ENCODE results near the gene PRR9.

Gene PRR9

DNA sequence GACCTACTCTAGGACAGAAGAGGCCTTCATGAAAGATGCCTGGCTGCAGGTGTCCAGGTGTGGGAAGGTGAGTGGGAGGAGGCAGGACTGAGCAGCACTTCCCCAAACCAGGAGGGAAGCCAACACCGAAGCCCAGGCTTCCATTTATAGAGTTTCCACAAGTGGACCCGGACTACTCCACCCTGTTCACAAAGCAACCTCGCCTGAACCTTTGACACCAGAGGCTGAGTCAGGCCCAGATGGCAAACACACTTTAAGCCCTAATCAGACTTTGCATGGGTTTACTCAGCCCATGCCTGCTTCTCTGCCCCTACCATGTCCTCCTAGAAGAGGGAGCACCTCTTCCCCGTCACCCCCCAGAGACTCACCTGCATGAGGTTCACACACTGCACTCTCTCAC, 14.0 kb downstream of the PRR9 start:
- no peak for DNase-seq

DNA sequence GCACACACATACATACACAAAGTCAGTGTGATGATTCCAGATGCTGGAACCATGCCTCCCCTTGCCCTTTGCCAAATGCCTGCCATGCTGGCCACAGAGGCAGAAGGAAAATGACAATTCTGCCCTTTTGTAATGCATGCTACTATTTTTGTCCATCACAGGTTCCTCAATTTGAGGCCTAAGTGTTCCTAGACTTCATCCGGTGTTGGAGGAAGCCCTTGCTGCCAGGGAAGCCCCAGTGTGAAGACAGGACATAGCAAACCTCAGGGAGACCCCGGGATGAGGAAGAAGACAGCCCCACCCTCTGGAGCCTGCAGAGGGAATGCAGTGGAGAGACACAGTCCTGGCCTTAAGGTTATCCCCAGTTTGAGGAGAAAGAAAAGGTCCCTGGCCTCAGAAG, 14.4 kb downstream of the PRR9 start:
- DNase-seq = no peak

DNA sequence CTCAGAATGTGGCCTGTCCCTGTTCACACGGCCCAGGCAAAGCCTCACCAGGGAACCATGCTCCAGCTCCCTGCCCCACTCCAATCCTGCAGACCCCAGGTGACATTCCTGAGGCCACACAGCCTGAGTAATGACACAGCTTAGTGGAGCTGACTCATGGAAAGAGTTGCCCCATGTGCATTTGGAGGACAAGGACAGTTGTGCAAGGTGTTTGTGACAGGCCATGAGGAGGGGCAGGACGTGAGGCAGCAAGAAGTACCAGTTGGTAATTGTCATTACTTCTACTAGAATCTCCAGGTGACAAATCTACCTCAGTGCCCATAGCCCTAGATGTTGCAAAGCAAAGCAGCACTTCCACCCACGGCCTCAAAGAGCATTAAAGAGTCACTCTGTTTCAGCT, 15.2 kb downstream of the PRR9 start:
- no peak for DNase-seq

DNA sequence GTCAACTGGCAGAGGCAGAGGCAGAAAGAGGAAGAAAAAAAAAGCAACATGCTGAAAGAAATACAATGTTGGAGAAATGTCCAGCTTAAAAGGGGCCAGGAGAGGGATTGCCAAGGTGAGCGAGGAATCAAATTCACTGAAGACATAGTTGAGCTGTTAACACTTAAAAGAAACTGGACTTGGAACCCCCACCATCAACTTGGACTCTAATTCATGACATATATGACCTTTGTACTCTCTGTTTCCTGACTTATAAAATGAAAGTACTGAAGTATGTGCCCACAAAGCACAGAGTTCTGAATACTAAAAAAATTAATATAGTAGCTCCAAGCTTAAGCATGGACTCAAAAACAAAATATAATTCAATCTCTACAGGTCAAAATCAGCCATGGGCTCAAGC, 16.1 kb downstream of the PRR9 start:
- no peak for DNase-seq

DNA sequence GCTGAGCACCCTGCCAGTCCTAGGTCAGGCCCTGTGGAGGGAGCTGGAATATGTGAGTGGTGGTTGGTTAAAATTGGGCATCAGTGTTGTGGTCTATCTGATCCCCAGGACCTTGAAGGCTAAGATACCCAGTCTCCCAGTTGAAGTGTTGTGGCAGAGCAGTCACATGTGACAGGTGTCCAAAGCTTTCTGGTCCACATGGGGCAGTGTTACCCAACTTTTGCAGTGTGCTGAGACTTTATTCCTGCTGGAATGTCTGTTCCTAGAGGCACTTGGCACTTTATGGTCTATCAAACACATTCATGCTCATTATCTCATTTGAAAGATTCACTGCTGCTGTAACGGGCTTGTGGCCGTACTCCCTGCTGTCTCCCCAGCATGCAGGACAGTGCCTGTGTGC, 21.1 kb downstream of the PRR9 start:
- DNase-seq = no peak

DNA sequence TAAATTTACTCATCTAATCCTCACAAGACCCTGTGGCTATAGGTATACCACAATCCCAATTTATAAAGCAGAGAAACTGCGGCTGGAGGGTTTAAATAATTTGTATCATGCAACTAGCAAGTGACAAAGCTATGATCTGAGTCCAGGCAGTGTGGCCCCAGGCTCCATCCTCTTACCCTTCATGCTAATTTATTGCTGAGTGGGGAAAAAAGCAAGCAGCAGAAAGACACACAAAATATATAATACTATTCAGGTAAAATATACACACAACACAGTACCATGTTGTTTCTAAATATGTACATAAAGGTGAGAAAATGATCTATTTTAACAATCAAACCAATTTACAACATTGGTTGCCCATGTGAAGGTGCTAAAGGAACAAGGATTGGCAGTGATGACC, 24.8 kb downstream of the PRR9 start:
- DNase-seq = no peak

DNA sequence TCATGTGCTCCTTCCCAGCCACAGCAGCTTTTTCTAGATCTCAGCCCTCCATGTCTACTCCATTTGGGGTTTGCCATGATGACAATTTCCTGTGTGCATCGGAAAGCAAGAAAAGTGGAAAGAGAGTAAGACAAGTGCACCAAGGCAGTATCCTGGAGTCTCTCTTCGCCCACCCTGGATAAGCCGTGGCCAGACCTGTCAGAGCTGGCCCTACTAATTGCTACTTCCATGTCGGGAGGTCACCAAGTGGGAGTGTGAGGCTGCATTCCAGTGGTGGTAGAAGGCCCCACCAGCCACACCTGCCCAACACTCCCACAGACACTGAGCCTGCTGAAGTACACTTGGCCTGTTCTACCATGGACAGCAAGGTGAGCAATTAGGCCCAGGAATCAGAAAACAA, 28.1 kb downstream of the PRR9 start:
- DNase-seq = no peak

DNA sequence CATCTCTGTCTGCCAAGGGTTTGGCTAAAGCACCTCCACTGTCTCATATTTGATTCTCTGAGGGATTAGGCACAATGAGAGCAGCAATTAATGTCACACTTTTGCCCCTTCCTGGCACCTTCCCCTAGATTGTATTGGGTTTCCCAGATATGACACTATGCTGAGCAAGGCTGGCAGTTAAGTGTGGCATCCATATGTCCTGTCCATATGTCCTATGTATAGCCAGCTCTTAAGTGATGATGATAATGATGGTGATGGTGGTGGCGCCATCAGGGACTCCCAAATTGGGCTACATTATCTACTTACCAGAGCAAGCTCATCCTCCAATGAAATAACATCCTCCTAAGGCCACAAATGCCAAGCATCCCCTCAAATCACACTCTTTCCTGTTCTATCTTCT, 28.6 kb downstream of the PRR9 start:
- DNase-seq = no peak

DNA sequence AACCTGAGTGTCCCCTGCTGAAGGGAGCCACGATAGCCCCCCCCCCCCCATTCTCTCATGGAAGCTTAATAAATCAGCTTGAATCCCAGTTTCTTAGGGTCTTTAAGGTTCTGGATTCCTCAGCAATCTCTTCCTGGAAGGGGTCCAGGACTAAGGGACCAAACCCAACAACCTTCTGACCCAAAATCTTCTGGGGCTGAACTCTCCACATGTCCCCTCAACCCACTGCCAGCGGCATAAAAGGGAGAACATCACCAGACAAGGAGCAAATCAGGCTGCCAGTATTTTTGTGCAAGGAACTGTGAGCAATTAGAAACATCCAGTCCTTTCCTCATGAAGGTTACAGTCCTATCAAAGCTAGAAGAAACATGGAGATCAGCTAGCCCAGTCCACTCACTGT, 29.4 kb downstream of the PRR9 start:
- no peak for DNase-seq

DNA sequence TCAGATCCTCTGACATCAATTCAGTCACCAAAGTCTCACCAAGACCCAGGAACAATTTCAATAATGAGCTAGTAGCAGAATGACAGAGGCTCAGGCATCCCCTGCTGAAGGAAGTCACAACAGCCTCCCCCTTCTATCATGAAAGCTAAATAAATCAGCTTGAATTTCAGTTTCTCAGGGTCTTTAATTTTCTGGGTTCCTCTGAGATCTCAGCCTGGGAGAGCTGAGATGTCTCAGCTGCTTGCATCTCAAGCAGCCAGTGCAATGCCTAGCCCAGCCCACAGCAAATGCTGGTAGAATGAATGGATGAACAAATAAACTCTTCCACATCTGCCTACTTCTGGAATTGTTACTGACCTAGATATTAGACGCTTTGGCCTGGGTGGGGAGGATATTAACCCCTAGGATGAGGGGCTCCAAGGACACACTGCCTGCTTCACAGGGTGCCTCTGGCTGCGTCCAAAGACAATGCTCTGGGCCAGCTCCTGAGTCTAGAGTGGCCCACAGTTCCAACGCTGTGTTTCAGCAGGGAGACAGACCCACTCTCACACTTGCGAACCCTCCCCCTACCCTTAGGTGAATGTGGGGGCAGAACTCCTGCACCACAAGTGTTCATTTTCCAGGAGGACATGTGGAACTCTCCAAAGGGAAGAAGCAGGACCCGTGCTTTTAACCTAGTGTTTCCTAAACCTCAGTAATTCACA, 30.9 kb downstream of the PRR9 start:
- no peak for DNase-seq

DNA sequence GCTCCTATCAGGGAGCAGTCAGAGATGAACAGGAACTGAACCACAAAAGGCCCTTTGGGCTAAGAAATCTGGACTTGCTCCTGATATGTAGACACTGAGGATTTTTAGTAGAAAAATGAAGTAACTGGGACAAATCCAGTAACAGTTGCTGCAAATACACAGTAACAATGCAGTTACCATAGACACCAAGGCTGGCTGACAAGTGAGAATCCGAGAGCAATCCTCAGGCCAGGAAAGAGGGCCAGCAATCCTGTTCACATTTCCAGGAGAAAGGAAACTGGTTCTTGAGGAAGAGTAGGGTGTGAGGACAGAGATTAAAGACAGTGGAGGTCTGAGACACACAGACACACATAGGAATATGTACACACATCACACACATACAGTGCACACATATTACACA, 32.8 kb downstream of the PRR9 start:
- DNase-seq = no peak

DNA sequence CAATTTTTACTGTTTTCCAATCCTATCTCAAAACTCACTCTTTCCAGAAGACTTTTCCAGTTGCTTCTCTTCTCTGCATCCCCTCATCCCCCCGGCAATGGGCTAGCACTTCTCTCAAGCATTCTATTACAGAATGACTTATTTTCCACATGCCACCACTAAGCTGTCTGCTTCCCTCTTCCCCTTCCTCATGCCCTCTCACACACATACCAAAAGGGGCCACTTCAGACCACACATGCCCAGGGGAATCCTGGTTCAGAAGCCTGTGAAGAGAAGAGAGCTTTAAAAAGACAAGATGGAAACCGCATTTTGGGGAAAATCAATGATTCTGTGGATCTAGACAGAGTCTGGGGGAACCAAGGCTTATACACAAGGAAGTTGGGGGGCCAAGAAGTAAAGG, 33.7 kb downstream of the PRR9 start:
- no peak for DNase-seq

DNA sequence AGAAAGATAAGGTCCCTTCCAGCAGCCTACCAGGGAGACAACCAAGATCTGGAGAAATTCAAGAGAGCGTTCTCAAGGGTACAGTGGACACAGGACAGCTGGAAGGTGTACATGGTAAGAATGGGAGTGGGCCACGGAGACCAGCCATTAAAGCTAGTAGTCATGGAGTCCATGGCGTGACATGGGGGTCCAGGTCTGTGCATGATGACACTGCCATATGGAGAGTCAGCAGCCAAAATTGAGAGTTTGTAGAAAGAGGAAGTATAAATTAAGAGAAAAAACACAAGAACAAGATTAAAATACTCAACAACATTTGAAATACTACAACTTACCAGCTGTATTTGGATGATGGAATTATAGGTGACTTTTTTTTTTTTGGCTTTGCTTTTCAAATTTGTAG, 34.2 kb downstream of the PRR9 start:
- no peak for DNase-seq

DNA sequence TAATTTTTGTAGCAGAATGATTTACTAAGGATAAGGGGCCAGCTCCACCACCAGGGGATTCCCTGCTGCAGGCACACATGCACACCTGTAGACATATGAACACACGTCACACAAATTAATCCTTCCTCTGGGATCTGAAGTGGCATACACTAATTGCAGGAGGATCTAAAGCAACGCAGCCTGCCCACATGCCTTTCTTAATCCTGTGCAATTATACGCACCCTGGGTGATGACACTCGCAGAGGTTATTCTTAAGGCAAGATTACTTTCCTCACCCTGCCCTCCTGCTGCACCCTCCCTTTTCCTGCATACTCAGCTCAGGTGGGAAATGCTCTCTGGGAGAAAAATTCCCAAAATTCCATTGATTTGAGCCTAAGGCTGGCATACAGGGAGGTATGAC, 34.6 kb downstream of the PRR9 start:
- DNase-seq = no peak

DNA sequence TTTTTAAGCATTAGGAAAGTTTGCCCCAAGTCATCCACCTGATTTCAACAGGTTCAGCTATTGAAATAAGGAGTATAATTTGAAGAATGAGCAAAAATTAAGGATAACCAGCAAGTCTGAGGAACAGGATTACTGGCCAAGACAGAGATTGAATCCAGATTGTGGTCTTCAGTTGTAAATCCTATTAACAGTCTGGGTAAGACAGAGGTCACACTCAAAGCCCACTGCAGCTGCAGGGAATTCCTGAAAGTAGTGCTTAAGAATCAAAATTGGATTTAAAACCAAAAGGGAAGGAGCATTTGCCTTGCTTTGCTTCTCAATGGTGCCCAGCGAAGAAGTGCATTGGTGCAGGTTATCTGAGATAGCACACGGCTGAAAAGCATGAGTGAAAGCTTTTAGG, 35.7 kb downstream of the PRR9 start:
- DNase-seq = no peak

DNA sequence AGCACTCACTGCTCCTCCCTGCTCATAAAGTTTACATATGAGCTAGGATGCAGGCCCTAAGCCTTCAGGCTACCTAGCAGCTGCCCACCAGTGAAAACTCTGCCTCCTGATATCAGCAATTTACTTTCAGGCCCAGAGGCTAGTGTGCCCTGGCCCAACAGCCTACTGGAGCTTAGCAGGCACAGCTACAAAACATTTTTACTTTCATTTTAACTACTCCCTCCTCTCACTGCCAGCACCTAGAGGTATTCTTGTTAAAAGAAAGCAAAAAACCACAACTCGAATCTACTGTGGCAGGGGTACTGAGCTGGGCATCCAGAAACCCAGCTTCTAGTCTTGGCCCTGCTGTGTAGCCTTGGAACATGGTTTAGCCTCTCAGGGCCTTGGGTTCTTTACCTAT, 36.3 kb downstream of the PRR9 start:
- no peak for DNase-seq

DNA sequence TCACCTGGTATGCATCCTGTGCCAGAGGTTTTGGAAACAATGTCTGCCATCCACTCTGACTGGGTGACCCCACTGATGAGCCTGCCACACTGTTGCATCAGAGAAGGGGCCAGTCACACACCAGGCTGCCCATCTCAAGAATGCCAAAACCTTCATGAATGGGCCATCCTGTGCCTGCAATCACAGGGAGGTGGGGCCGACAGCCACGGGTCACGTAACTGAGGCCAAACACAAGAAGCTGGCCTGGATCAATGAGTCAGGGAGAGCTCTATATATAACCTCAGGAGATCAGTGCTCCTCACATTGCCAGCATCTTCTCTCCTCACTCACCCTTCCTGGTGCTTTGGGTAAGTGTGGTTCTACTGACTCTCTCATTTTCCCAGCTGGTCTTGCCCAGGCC, 42.0 kb downstream of the PRR9 start, which contains the start of gene LORICRIN:
TSS of gene LORICRIN (plus strand) at position 301 of the 400 bp plus-strand sequence. CDS start 1,263 bp downstream, outside the sequence.
- no peak for DNase-seq

DNA sequence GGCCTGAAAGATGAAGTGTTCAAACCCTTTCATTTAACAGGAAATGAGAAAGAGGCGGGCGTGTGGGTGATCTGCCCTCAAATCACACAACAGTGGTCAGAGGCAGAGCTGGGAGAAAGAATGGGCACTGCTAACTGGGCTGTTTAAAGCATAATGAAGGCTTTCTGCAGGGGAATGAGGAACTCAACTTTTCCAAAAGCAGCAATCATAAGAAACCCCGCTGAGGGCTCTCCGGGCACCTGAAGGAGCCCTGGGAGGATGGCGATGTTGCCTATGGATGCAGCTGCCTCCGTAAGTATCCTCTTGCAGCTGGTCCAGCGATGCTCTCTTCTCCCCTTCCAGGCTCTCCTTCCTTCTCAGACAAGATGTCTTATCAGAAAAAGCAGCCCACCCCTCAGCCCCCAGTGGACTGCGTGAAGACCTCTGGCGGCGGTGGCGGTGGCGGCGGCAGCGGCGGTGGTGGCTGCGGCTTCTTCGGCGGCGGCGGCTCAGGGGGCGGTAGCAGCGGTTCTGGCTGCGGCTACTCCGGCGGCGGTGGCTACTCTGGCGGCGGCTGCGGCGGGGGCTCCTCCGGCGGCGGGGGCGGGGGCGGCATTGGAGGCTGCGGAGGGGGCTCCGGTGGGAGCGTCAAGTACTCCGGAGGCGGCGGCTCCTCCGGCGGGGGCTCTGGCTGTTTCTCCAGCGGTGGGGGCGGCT, 43.3 kb downstream of the PRR9 start:
- DNase-seq = peak; percentile 4 to 5

DNA sequence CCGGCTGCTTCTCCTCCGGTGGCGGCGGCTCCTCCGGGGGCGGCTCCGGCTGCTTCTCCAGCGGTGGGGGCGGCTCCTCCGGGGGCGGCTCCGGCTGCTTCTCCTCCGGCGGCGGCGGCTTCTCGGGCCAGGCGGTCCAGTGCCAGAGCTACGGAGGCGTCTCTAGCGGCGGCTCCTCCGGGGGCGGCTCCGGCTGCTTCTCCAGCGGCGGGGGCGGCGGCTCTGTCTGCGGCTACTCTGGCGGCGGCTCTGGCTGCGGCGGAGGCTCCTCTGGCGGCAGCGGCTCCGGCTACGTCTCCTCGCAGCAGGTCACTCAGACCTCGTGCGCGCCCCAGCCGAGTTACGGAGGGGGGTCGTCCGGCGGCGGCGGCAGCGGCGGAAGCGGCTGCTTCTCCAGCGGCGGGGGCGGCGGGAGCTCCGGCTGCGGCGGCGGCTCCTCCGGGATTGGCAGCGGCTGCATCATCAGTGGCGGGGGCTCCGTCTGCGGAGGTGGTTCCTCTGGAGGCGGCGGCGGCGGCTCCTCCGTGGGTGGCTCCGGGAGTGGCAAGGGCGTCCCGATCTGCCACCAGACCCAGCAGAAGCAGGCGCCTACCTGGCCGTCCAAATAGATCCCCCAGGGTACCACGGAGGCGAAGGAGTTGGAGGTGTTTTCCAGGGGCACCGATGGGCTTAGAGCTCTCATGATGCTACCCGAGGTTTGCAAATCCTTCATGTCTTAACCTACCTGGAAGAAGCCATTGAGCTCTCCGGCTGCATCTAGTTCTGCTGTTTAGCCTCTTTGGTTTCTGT, 44.1 kb downstream of the PRR9 start:
- peak; percentile 32 to 44 for DNase-seq

DNA sequence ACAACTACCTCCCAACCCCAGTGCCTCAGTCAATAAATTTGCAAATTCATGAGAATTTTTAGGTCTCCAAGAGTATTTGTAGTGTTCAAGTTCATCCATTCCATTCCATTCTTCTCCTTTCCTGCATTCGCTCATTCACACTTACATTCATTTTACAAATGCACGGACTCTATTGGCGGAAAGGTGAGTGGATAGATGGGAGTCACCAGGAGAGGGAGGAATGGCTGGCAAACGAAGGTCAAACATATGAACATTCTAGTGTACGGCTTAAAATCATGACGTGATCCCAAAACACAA, 44.6 kb downstream of the PRR9 start:
- no peak for DNase-seq

DNA sequence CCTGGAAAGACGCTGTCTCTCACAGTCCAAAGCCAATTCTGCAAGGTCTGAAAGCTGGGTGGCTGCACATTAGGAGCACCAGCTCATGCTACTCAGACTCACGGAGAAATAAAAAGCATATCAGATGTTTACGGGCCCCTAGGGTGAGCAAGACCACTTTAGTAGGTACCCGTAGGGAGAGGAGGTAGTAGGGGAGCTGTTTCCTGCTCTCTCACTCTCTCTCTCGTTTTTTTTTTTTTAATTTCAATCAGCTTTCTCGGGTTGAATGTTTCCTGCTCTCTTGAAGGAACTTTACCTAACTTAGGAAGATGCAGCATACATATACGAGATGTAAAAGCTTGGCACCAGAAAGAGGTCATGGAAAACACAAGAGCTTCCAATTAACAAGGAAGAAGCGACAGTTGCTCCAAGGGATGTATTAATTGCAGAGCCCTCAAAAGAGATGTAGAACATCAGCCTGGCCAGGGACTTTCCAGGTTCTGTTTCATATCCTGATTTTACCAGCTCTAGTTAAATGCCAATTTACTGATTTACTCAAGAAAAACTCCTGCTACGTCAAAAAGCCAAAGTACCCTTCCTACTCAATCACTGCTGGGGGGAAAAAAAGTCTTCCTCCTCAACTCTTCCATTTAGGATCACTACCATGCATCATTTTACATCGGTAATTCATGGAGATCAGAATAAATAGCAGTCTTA, 45.2 kb downstream of the PRR9 start:
- no peak for DNase-seq

DNA sequence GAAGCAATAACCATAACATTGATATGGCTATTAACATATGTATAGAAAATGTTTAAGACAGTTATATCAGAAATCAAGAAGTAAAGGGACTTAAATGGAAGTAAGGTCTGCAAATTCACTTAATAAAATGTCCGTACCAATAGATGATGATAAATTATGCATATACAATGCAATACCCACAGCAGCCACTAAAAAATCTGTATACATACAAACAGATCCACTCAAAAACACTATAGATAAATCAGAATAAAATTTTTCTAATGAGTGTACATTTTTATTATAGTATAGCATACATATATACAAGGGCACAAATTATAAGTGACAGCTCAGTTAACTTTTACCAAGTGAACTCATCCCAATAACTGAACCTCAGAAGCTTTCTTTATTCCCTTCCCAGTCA, 48.1 kb downstream of the PRR9 start:
- DNase-seq = no peak

Data from activated CD4-positive, alpha-beta T cell treated with anti-CD3 and anti-CD28 coated beads for 4 hours (primary cell).